K562 (cell line): Measurements from ENCODE around the gene RNF13. TPM values are rescaled to one million over a fixed set of nuclear protein-coding genes. Genes with fewer than 3 reads are reported as not detected.

ENCODE experiments used
- DACH1 ChIP-seq: fragments of 450-650 bp; IDR thresholded peaks from 2 replicates; pipeline ENCODE4 v1.6.1; 2018; ENCODE audit not compliant: partially characterized antibody
- HNRNPK ChIP-seq: fragments of 200-400 bp; formaldehyde crosslinking; IDR thresholded peaks from one replicate; pipeline ENCODE4 v1.6.1; 2018; ENCODE audit warnings: mild to moderate bottlenecking, low read depth, low read length; ENCODE audit not compliant: poor library complexity, severe bottlenecking
- IRF9 ChIP-seq: fragments of 450-650 bp; IDR thresholded peaks from 2 replicates; pipeline ENCODE4 v1.6.1; 2016; ENCODE audit warnings: missing biosample characterization, missing genetic modification characterization
- PHF21A ChIP-seq: fragments of 450-650 bp; IDR thresholded peaks from 2 replicates; pipeline ENCODE4 v1.6.1; 2017; ENCODE audit warnings: low read depth, borderline replicate concordance
- PRDM10 ChIP-seq: fragments of 450-650 bp; IDR thresholded peaks from 2 replicates; pipeline ENCODE4 v1.6.1; 2018; ENCODE audit not compliant: partially characterized antibody
- RAD21 ChIP-seq, 2 experiments: fragments of 250-450 bp in 1 of 2; fragments of 450-650 bp in 1 of 2; sonication (Bioruptor Pico) in 1 of 2; formaldehyde crosslinking in 1 of 2; IDR thresholded peaks in 1 of 2; conservative IDR thresholded peaks in 1 of 2; 2 replicates each; pipeline versions ENCODE4 v1.4.0 to v1.8.0; 2020 to 2022; ENCODE audit warnings: mild to moderate bottlenecking in 2 of 2, moderate library complexity in 1 of 2
- RBM14 ChIP-seq: fragments of 200-400 bp; formaldehyde crosslinking; IDR thresholded peaks from 2 replicates; pipeline ENCODE4 v1.6.1; 2018; ENCODE audit warnings: low read depth, mild to moderate bottlenecking, low read length, moderate library complexity, borderline replicate concordance; ENCODE audit not compliant: insufficient read depth
- RHOXF2B ChIP-seq: fragments of 250-450 bp; sonication (Bioruptor Pico); conservative IDR thresholded peaks from 2 replicates; pipeline ENCODE4 v1.5.1; 2021
- SRSF1 ChIP-seq: fragments of 200-400 bp; formaldehyde crosslinking; IDR thresholded peaks from 2 replicates; pipeline ENCODE4 v1.6.1; 2017; ENCODE audit warnings: mild to moderate bottlenecking, low read depth, low read length, moderate library complexity
- THRA ChIP-seq: fragments of 450-650 bp; IDR thresholded peaks from 2 replicates; pipeline ENCODE4 v1.6.1; 2017; ENCODE audit warnings: mild to moderate bottlenecking, moderate library complexity
- ZBTB11 ChIP-seq, 3 experiments: fragments of 200-800 bp in 1 of 3; fragments of 250-450 bp in 1 of 3; fragments of 450-650 bp in 1 of 3; sonication (Bioruptor Pico) in 1 of 3; sonication (Bioruptor generic) in 1 of 3; formaldehyde crosslinking in 1 of 3; IDR thresholded peaks; 2 replicates each; pipeline versions ENCODE4 v1.6.1 to v1.8.0; 2016 to 2022; ENCODE audit warnings: mild to moderate bottlenecking in 2 of 3, missing genetic modification characterization in 2 of 3, missing compliant biosample characterization in 1 of 3, moderate library complexity in 1 of 3
- ZBTB12 ChIP-seq: fragments of 250-450 bp; sonication (Bioruptor Pico); IDR thresholded peaks from 2 replicates; pipeline ENCODE4 v1.4.0; 2020
- ZNF511 ChIP-seq: sonication (generic); formaldehyde crosslinking; IDR thresholded peaks from 2 replicates; pipeline ENCODE4 v1.8.0; 2022; ENCODE audit warnings: mild to moderate bottlenecking, missing genetic modification reagents
- polyA plus RNA-seq, 8 experiments: library from polyadenylated mRNA; depleted of rRNA in 4 of 8; stranded (reverse) in 5 of 8; unstranded in 3 of 8; fragments of >200 nt; fragmentation: Nextera tagmentation in 2 of 8; fragmentation: Illumina TruSeq in 1 of 8; extraction: Ambion mirVana in 2 of 8; extraction: Trizol in 1 of 8; gene quantifications; 2 replicates each; pipeline versions ENCODE4 v1.2.1 to v1.2.3, GENCODE V29; 2011 to 2014; ENCODE audit warnings: inconsistent platforms in 1 of 8, missing spikeins in 1 of 8
- total RNA-seq, 7 experiments: library from RNA; depleted of rRNA in 6 of 7; stranded (reverse); fragments of >200 nt in 6 of 7; fragmentation: Illumina TruSeq in 2 of 7; extraction: Trizol in 2 of 7; gene quantifications; 2 replicates each; pipeline versions ENCODE4 v1.2.1 to v1.2.3, GENCODE V29; 2011 to 2021; ENCODE audit warnings: low replicate concordance in 1 of 7

RNF13 gene
- total and polyA plus RNA-seq, 9 of the 15 experiments (the other 6 are each of a cell fraction or from before 2014, with no cell fraction given), result 12.7 to 35.8 (median 18.9) TPM

GRCh38 chr3:149813367-149814281 lies 609 bp downstream of the RNF13 start (continued):
- TF ChIP-seq PRDM10, result no peak
- no peak for TF ChIP-seq THRA
- TF ChIP-seq IRF9, result no peak
- no peak for TF ChIP-seq RHOXF2B
- TF ChIP-seq HNRNPK, result no peak
- 0 out of 2 replicates have a peak, but pooled peaks have one; percentile 13 for TF ChIP-seq PHF21A
- 0 out of 6 replicates have a peak, but pooled peaks of 1 of the 3 experiments have one; percentile 45 for TF ChIP-seq ZBTB11 (CRISPR knock-in tag; IDR thresholded peaks at IDR 0.05)
- no peak for TF ChIP-seq RAD21 (CRISPR knock-in tag; conservative IDR thresholded peaks at IDR 0.05 in 1 of 2, IDR thresholded peaks at IDR 0.05 in 1 of 2)
- TF ChIP-seq ZBTB12, result no peak
- no peak for TF ChIP-seq RBM14
- no peak for TF ChIP-seq SRSF1
- TF ChIP-seq DACH1, result no peak
- no peak for TF ChIP-seq ZNF511 (CRISPR knock-in tag)
